Vagina (tissue), 2 donors: ENCODE data around the gene ZNF83. TPM values are rescaled to one million over a fixed set of nuclear protein-coding genes. Genes with fewer than 3 reads are reported as not detected.

Source experiments
- DNase-seq, 2 donors: peaks; one replicate each; pipeline ENCODE4 v3.0.0-alpha.2; 2017; ENCODE audit errors: extremely low spot score in 2 of 2
- H3K27ac ChIP-seq: fragments of 200-600 bp; sonication (generic); one replicate; pipeline ENCODE4 v1.5.1; 2019
- H3K27me3 ChIP-seq: fragments of 200-600 bp; sonication (generic); one replicate; pipeline ENCODE4 v1.5.1; 2019
- H3K36me3 ChIP-seq, 2 donors: fragments of 200-600 bp; sonication (generic); one replicate each; pipeline ENCODE4 v1.5.1; 2017 to 2019
- H3K4me1 ChIP-seq: fragments of 200-600 bp; sonication (generic); one replicate; pipeline ENCODE4 v1.5.1; 2019
- H3K4me3 ChIP-seq, 2 donors: fragments of 200-600 bp; sonication (generic); 1 replicate in 1 of 2; 2 replicates in 1 of 2; pipeline ENCODE4 v1.5.1; 2016 to 2019
- H3K9me3 ChIP-seq: fragments of 200-600 bp; sonication (generic); one replicate; pipeline ENCODE4 v1.5.1; 2019
- CTCF ChIP-seq, 3 experiments: fragments of 450-650 bp in 2 of 3; fragments of 200-600 bp in 1 of 3; sonication (generic) in 1 of 3; IDR thresholded peaks; one replicate each; pipeline ENCODE4 v1.5.1; 2017 to 2019; ENCODE audit warnings: antibody characterized with exemption in 3 of 3, mild to moderate bottlenecking in 2 of 3, moderate library complexity in 2 of 3
- POLR2A ChIP-seq, 2 donors: fragments of 450-650 bp; IDR thresholded peaks; one replicate each; pipeline ENCODE4 v1.6.1; 2017; ENCODE audit warnings: antibody characterized with exemption in 2 of 2, mild to moderate bottlenecking in 2 of 2, moderate library complexity in 2 of 2
- POLR2AphosphoS5 ChIP-seq, 2 donors: sonication (generic); formaldehyde crosslinking; IDR thresholded peaks; one replicate each; pipeline ENCODE4 v1.9.0; 2017; ENCODE audit warnings: antibody characterized with exemption in 2 of 2, mild to moderate bottlenecking in 2 of 2, low read depth in 1 of 2; ENCODE audit not compliant: insufficient read depth in 1 of 2
- intact Hi-C: fragments of 100-400 bp; cut with DNase I; formaldehyde crosslinking; loops from one replicate; pipeline ENCODE4 v1.15.1; 2023
- total RNA-seq: library from RNA; depleted of rRNA; stranded (reverse); fragments of >200 nt; gene quantifications from one replicate; pipeline ENCODE4 v1.2.3, GENCODE V29; 2016

ZNF83 gene
- total RNA-seq, 1 donor from 2014 or later: 78.6 TPM

GRCh38 chr19:52592301-52592700 lies 45.9 kb downstream of the ZNF83 start:
- TF ChIP-seq CTCF (IDR thresholded peaks at IDR 0.05) (no peak), POLR2A (IDR thresholded peaks at IDR 0.05) (no peak), POLR2AphosphoS5 (IDR thresholded peaks at IDR 0.05; ENCODE audit: insufficient read depth in 1 of 2, low read depth in 1 of 2) (no peak)
- Histone ChIP-seq H3K4me1 (no peaks in the 10 kb centered on the region), H3K4me3 (no peak overlapping the region), H3K36me3 (peaks cover 0 to 28% of the 10 kb centered on the region in 2 donors), H3K27ac (no peak overlapping the region), H3K27me3 (no peaks in the 10 kb centered on the region), H3K9me3 (no peaks in the 10 kb centered on the region)
- DNase-seq: no peak
- intact Hi-C loops: no loop called here

GRCh38 chr19:52590728-52591127 lies 47.4 kb downstream of the ZNF83 start:
- Histone ChIP-seq H3K4me1 (no peaks in the 10 kb centered on the region), H3K27me3 (no peaks in the 10 kb centered on the region), H3K27ac (no peak overlapping the region), H3K4me3 (no peak overlapping the region), H3K9me3 (no peaks in the 10 kb centered on the region), H3K36me3 (peaks cover 0 to 28% of the 10 kb centered on the region in 2 donors)
- DNase-seq: no peak
- TF ChIP-seq CTCF (IDR thresholded peaks at IDR 0.05) (no peak), POLR2AphosphoS5 (IDR thresholded peaks at IDR 0.05; ENCODE audit: insufficient read depth in 1 of 2, low read depth in 1 of 2) (no peak), POLR2A (IDR thresholded peaks at IDR 0.05) (no peak)
- intact Hi-C loops: no loop called here

- H3K4me1 ChIP-seq: no peaks in the 10 kb centered on the region
- peaks cover 5% of the 10 kb centered on the region for H3K9me3 ChIP-seq
- H3K36me3 ChIP-seq: peaks cover 0 to 39% of the 10 kb centered on the region in 2 donors
- H3K4me3 ChIP-seq: no peak overlapping the region
- TF ChIP-seq POLR2A (IDR thresholded peaks at IDR 0.05) (no peak), POLR2AphosphoS5 (IDR thresholded peaks at IDR 0.05; ENCODE audit: insufficient read depth in 1 of 2, low read depth in 1 of 2) (no peak), CTCF (IDR thresholded peaks at IDR 0.05) (no peak)
- no peak overlapping the region for H3K27ac ChIP-seq
- intact Hi-C loops: no loop called here
- no peaks in the 10 kb centered on the region for H3K27me3 ChIP-seq
- DNase-seq: no peak
Measured at GRCh38 chr19:52585604-52586003, 52.6 kb downstream of the ZNF83 start.

GRCh38 chr19:52584736-52585440 lies 53.3 kb downstream of the ZNF83 start:
- no peak for DNase-seq
- intact Hi-C loops: no loop called here
- Histone ChIP-seq H3K4me1 (no peaks in the 10 kb centered on the region), H3K36me3 (peaks cover 0 to 46% of the 10 kb centered on the region in 2 donors), H3K9me3 (peaks cover 5% of the 10 kb centered on the region), H3K27ac (no peak overlapping the region), H3K27me3 (no peaks in the 10 kb centered on the region), H3K4me3 (no peak overlapping the region)
- TF ChIP-seq POLR2A (IDR thresholded peaks at IDR 0.05) (no peak), CTCF (IDR thresholded peaks at IDR 0.05) (no peak), POLR2AphosphoS5 (IDR thresholded peaks at IDR 0.05; ENCODE audit: insufficient read depth in 1 of 2, low read depth in 1 of 2) (no peak)
